Parathyroid adenoma (tissue), 2 donors: ENCODE data around the gene PTPN3.

Experiments
- H2AFZ ChIP-seq: fragments of 300-600 bp; sonication (generic); one replicate; pipeline ENCODE4 v1.7.0; 2017; ENCODE audit warnings: antibody characterized with exemption, mild to moderate bottlenecking
- H3K27ac ChIP-seq: fragments of 300-600 bp; sonication (generic); one replicate; pipeline ENCODE4 v1.7.0; 2017
- H3K27me3 ChIP-seq: fragments of 300-600 bp; sonication (generic); one replicate; pipeline ENCODE4 v1.7.0; 2017; ENCODE audit warnings: low read length; ENCODE audit not compliant: control insufficient read depth, insufficient read depth
- H3K36me3 ChIP-seq: fragments of 300-600 bp; sonication (generic); one replicate; pipeline ENCODE4 v1.7.0; 2017; ENCODE audit warnings: low read length; ENCODE audit not compliant: control insufficient read depth, insufficient read depth
- H3K4me1 ChIP-seq: fragments of 300-600 bp; sonication (generic); one replicate; pipeline ENCODE4 v1.7.0; 2017; ENCODE audit warnings: control low read depth
- H3K4me2 ChIP-seq: fragments of 300-600 bp; sonication (generic); one replicate; pipeline ENCODE4 v1.7.0; 2017; ENCODE audit warnings: low read length
- H3K4me3 ChIP-seq: fragments of 300-600 bp; sonication (generic); one replicate; pipeline ENCODE4 v1.7.0; 2017; ENCODE audit warnings: low read depth, low read length
- H3K79me2 ChIP-seq: fragments of 300-600 bp; sonication (generic); one replicate; pipeline ENCODE4 v1.7.0; 2017; ENCODE audit warnings: control low read depth
- H3K9ac ChIP-seq: fragments of 300-600 bp; sonication (generic); one replicate; pipeline ENCODE4 v1.7.0; 2017; ENCODE audit warnings: mild to moderate bottlenecking
- H3K9me3 ChIP-seq: fragments of 300-600 bp; sonication (generic); one replicate; pipeline ENCODE4 v1.7.0; 2017; ENCODE audit warnings: low read length; ENCODE audit not compliant: control insufficient read depth
- TF ChIP-seq, protein P1 (sequence below): fragments of 300-600 bp; sonication (generic); IDR thresholded peaks from one replicate; pipeline ENCODE4 v1.7.0; 2017; ENCODE audit warnings: antibody characterized with exemption, mild to moderate bottlenecking
- donor health status: primary hyperparathyroidism.

PTPN3 gene

GRCh38 chr9:109520475-109521132 is 22.5 kb upstream of the PTPN3 start:
- Histone ChIP-seq H3K36me3 (no peaks in the 10 kb centered on the region), H3K4me3 (no peak overlapping the region), H3K27ac (no peak overlapping the region), H3K27me3 (no peaks in the 10 kb centered on the region), H2AFZ (no peak overlapping the region), H3K9me3 (no peaks in the 10 kb centered on the region), H3K4me1 (no peaks in the 10 kb centered on the region), H3K79me2 (no peaks in the 10 kb centered on the region), H3K9ac (no peak overlapping the region), H3K4me2 (no peak overlapping the region)
- TF ChIP-seq, protein P1, sequence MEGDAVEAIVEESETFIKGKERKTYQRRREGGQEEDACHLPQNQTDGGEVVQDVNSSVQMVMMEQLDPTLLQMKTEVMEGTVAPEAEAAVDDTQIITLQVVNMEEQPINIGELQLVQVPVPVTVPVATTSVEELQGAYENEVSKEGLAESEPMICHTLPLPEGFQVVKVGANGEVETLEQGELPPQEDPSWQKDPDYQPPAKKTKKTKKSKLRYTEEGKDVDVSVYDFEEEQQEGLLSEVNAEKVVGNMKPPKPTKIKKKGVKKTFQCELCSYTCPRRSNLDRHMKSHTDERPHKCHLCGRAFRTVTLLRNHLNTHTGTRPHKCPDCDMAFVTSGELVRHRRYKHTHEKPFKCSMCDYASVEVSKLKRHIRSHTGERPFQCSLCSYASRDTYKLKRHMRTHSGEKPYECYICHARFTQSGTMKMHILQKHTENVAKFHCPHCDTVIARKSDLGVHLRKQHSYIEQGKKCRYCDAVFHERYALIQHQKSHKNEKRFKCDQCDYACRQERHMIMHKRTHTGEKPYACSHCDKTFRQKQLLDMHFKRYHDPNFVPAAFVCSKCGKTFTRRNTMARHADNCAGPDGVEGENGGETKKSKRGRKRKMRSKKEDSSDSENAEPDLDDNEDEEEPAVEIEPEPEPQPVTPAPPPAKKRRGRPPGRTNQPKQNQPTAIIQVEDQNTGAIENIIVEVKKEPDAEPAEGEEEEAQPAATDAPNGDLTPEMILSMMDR = peak; percentile 70

DNA sequence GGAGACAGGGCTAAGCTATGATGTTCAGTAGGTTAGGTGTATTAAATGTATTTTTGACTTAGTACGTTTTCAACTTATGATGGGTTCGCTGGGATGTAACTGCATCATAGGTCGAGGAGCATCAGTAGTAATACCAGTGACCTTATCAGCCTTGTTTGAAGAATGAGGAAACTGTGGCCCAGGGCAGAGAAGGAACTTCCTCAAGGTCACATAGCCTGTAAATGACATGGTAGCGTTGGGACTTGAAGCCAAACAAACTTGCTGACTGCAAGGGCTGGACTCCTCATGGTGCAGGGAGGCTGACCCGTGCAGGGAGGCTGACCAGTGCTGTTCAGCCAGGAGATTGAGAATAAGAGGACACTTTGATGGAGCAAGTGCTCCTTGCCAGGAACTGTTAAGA is 21.3 kb upstream of the PTPN3 start:
- Histone ChIP-seq H3K4me1 (no peaks in the 10 kb centered on the region), H3K4me3 (no peak overlapping the region), H2AFZ (no peak overlapping the region), H3K36me3 (no peaks in the 10 kb centered on the region), H3K9ac (no peak overlapping the region), H3K27me3 (no peaks in the 10 kb centered on the region), H3K27ac (no peak overlapping the region), H3K4me2 (no peak overlapping the region), H3K9me3 (no peaks in the 10 kb centered on the region), H3K79me2 (no peaks in the 10 kb centered on the region)
- TF ChIP-seq, protein P1 = no peak

- Histone ChIP-seq H3K27me3 (no peaks in the 10 kb centered on the region), H3K9ac (no peak overlapping the region), H3K4me3 (no peak overlapping the region), H3K4me2 (no peak overlapping the region), H3K79me2 (no peaks in the 10 kb centered on the region), H3K27ac (no peak overlapping the region), H3K4me1 (no peaks in the 10 kb centered on the region), H2AFZ (no peak overlapping the region), H3K36me3 (no peaks in the 10 kb centered on the region), H3K9me3 (no peaks in the 10 kb centered on the region)
- TF ChIP-seq, protein P1 = no peak
Observed at GRCh38 chr9:109518621-109519335, 20.7 kb upstream of the PTPN3 start.

DNA sequence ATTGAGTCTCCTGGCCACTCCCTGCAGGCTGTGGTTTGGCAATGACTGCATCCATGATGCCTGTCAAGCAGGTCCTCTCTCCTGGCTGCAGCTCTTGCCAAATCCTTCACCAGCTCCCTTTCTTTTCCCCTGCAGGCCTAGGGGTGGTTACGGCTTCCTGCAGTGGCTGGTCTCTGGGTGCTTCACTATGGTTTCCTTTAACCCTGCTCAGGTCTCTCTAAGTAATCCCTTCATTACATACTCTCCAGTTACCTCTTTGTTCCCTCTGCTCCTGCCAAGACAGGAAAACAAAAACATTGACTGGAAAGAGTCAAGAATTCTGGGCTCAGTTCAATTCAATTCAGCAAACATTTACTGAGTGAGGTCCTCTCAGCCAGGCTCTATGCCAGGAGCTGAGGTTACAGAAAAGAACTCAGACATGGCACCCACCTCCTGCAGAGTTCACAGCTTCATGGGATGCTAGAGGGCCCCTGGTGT is 19.8 kb upstream of the PTPN3 start:
- Histone ChIP-seq H3K27me3 (no peaks in the 10 kb centered on the region), H3K79me2 (no peaks in the 10 kb centered on the region), H3K9me3 (no peaks in the 10 kb centered on the region), H2AFZ (no peak overlapping the region), H3K4me1 (no peaks in the 10 kb centered on the region), H3K9ac (no peak overlapping the region), H3K4me3 (no peak overlapping the region), H3K4me2 (no peak overlapping the region), H3K27ac (no peak overlapping the region), H3K36me3 (no peaks in the 10 kb centered on the region)
- TF ChIP-seq, protein P1 = no peak
